GM18907 (cell line): ENCODE measurements around the gene RBP2.
"Not testable (repeated sequence)": the region's sequence is repeated elsewhere in the genome, so short reads cannot be mapped to it uniquely, and the experiment has no call there.

ENCODE experiments used
- ATAC-seq: cut with Tn5 transposase; IDR thresholded peaks from one replicate; pipeline ENCODE4 v1.9.1; 2021; ENCODE audit warnings: mild to moderate bottlenecking, moderate library complexity; ENCODE audit not compliant: unreplicated experiment

RBP2 gene

DNA sequence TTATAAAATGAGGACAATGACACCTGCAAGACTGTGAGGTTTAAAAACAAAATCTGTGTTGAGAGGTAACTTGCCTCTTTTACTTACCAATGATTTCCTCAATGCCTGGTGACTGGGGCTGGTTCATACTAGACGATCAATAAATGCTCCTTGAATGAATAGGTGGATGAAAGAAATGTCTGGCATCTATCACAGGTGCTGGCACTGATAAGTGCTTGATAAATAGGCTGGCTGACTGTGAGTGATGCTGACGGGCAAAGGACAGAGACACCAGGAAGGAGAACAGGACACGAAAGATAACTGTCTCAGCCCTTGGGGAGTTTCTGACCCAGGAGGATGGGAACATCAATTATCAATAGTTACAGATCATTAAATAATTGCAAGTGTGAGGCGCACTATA lies 31.9 kb downstream of the RBP2 start:
- no peak for ATAC-seq

DNA sequence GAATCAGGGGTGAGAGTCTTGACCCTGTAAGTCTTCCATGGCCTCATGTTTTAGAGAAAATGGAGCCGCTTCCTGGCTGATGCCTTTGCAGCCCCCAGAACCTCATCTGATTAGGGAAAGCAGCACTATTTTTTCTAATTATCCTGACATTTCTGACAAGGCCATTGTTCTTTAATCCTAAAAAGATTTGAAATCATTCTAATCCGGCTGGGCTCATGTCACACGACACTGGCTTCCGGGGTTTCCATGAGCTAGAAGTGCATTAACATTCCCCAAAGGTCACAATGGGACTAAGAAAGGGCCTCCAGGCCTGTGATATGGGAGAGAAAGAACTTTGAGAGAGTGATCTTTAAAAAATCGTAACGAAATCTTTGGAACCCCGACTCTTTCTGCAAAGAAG lies 33.1 kb downstream of the RBP2 start:
- ATAC-seq = no peak

DNA sequence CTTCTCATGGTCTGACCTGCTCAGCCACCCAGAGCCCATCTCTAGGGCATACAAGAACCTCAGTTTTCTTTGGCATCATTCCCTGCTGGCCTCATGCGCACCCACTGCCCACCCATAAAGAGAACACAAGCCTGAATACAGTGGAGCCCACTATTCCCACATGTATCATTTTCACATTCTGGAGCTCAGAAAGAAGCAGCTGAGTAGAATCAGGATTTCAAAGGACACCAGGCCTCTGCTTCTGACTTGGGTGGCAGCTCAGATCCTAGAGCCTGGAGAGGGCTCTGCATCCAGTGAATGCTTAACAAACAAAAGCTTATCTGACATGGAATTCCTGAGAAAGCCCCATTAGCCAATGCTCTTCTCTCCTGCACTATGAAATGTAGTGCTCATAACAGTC lies 34.7 kb downstream of the RBP2 start:
- no peak for ATAC-seq

DNA sequence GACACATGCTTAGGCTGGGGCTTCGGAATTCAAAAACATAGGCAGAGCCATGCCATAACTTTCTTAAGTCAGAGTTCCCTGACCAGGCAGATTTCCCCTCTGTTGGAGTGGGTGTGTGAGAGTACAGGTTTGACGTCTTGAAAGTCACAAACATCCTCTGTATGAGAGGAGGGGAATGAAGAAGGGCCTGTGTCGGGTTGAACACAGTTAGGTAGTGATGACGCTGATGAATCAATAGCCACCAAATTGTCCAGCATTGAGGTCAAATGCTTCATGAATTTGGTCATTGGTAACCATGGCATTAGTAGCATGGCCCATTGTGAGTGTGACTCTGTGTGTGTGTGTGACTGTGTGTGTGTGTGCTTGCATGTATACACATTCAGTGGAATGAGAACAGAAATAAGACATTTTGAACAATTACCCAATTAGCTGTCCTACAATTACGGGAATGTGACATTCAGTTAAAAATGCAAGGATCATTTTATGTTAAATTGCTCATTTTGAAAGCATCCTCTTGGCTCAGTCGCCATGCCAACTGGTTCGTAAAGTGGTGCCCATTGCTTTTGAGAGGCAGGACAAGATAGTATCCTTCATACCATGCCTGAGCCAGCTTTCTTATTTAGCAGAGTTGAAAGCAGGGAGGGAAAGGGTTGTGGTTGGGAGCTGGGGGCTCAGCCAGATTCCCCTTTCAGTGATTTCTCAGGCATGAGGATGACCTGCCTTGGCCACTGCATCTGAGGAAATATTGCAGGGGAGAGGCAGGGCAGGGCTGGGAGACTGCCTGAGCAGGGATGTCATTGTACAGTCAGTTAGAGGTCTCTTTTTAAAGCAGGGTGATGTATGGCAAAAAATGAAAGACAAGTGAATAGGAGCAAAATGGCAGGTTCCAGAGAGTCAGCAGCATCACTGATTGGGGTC lies 35.4 kb downstream of the RBP2 start:
- no peak for ATAC-seq

DNA sequence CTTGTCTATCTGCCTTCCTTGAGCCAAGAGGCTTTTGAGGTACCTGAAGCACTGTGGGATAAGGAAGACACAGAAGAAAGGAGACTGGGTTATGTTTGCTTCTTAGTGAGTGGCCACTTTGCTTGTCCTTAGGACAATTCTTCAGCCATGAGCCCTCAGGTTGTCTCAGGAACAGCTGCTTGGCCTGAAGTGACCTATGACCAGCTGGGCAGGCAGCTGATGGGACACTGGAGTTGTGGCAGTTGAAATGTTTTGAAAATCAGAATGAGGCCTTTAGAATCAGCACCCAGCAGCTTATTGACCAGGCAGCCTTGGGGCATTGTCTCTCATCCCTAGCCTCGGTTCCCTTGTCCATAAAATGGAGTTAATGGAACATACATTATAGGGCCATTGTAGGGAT lies 37.0 kb downstream of the RBP2 start:
- no peak for ATAC-seq

DNA sequence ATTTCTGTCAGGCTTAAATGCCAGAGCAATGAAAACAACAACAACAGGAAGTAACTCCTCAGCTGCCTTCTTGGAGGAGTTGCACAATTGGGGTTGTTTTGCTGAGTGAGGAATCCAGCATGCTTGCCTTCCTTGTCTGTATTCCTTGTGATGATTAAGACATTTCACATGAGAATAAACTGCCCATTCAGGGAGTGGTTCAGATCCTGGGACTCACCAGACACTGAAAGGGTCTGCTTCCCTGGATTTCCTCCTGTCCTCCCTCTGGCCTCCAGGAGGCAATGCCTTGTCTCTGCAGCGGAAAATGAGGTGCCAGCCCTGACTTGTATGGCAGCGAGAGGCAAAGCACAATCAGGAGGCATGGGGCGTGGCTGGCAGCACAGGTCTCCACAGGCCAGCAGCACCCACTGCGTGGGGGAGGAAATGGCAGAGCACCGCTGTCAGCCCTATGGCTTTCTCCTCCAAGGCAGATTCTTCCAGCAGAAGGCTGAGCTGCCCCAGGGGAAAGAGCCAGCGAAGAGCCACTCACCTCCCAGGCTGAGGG lies 41.5 kb downstream of the RBP2 start:
- ATAC-seq = no peak

DNA sequence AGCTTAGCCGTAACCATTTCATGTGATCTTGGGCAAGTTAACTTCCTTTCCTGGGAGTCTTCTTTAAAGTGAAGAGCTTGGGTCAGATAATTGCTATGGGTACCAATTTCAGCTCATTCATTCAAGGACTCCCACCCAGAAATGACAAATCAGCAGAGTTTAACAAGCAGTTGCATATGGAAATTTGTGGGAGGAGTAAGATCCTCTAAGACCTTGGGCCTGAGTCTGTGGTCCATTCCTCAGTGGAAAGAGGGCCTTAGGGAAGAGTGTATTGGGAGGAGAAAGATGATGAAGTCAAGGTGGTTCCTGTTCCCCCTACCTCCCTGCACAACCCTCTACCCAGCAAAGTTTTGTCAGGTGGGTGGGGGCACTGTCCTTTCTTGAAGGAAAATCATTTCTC lies 42.1 kb downstream of the RBP2 start:
- no peak for ATAC-seq

DNA sequence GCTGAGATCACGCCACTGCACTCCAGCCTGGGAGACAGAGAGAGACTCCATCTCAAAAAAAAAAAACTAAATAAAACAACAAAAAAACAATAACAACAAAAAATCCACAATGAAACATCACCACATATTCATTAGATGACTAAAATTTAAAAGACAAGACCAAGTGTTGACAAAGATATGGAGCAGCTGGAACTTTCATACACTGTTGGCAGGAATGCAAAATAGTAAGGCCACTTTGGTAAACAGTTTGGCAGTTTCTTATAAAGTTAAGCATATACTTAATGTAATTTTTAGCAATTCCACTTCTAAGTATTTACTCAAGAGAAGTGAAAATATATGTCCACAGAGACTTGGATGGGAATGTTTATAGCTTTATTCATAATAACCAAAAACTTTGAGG lies 43.2 kb downstream of the RBP2 start:
- ATAC-seq = no peak

DNA sequence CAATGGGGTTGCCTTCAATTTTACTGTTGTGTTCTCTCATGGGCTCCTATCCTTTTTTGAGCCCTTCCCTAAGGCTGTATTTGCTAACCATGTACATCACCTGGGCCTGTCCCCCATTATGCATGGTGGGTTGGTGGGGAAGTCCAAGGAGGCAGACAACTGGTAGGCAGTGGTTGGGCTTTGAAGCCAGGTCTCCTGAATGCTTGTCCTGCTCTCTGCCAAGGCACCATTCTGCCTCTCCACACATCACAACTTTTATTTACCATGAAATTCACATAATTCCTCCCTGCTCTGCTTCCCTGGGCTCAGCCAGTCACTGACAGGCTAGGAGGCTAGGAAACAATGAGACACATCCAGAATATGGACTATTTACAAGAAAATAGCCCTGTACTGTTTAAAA lies 45.8 kb downstream of the RBP2 start:
- no peak for ATAC-seq

DNA sequence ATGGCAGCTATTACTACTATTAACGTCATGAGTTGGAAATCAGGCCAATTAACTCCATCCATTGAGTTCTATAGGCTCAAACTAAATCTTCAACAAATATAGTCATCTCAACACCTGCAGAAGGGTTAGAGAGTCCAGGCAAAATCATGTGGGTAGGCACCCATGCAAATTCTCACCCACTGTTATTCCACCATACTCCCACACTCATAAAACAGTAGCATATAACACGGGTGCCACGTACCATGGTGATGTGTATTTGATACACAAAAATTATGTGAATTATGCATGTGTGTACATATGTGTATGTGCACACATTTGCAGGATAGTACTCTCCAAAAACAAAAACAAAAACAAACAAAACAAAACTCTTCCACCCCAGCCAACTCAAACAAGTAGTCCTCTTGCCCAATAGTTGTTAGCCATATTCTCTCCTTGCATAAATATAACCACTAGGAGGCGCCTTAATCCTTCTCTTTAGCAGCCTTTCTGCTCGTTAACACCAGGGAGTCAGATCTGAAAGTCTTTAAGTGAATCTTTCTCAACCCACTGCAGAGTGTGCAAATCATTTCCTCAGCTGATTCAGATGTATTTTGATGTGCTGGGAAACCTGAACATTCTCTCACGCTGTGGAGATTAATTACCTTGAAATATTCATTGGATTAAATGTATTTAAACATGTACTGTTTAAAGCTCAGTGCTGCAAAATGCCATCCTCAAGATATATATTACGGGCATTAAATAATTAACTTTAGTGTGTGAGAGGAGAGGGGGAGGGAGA lies 48.8 kb downstream of the RBP2 start:
- ATAC-seq = peak; percentile 74

DNA sequence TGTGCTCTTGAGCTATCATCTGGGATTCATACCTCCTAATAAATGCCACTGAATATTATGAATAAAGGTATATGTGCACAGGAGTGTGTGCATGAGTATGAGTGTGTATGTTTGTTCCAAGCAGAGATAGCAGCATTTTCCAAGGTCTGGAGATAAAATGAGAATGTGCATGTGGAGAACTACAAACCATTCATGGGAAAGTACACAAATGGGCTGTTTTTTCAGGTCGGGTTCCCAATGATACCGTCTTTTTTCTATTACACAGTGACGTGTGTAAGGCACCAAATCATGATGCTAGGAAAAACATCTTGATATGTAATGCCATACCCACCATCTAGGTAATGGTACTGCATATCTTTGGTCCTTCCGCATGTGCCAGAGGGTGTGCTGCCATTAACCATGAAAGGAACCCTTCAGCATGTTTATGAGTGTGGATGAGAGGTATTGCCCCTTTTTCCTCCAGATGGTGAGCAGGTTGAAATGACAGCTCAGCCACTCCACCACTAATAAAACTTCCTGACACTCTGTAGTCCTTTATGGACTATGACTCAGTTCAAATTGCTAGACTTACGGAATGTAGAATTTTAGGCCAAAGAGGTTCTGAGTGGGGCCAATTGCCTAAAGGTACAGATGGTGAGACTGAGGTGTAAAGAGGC lies 50.4 kb downstream of the RBP2 start:
- ATAC-seq = no peak

DNA sequence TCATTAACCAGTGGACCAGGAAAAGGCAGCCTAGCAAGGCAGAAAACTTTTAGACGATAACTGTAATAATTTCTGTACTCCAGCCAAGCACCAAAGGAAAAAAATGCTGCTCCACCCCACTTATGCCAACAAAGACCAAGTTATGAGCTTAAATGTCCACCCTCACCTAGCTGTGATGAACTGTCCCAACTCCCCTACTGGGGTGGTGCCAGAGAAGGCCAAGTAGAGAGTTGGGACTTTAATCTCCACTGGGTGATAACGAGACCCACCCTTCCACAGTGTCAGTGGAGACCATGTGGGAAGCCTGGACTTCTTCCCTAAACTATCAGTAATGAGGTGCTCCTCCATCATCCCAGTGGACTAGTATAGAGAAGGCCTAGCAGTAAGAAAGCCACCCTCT lies 53.1 kb downstream of the RBP2 start:
- ATAC-seq = no peak

DNA sequence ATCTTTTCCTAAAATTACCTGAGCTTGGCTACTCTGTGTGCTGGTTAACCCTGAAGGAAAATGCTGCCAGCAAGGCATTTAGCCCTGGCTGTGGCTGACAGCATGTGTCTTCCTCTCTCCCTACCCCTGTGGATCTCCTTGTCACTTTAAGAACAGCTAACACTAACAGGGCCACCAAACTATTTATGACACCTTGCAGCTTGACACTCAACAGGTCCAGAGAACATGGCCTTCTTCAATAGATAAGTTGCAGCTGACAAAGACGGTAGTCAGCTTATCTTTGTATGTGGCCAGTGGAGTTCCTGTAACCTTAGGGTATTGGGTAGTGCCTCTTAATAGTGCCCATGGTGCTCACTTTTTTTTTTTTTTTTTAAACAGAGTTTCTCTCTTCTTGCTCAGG lies 54.9 kb downstream of the RBP2 start:
- no peak for ATAC-seq

DNA sequence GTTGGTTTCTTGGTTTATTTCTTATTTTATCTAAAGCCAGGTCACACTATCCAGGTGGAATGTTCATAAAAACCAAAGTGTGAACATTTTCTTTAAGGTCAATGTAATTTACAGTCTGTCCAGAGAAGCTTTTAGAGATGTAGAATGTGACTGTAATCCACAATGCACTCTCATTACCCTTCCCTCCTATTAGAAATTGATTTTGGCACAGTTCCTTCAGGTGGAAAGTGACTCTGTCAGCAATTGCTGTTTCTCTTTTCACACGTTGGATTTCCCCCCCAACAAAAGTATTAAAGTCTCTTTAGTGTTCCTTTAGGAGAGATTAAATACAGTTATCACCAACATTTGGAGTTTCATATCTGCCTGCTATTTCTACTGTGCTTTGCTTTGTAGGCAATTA lies 55.3 kb downstream of the RBP2 start:
- no peak for ATAC-seq

DNA sequence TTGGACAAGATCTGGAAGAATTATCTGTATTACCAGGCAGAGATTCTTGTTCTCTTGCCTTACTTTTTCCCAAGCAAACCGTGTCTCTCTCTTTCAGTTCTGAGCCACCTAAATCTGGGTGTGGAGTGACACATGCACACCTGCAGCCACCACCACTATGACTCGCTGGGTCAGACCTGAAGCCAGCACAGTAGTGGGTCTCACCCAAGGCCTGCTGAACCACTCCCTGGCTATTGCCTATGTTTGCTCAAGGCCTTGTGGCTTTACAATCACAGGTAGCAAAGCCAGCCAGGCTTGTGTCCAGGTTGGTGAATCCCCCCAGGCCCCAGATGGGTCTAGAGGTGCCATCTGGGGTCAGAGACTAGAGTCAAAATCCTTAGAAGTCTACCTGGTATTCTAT lies 58.2 kb downstream of the RBP2 start:
- ATAC-seq = no peak

DNA sequence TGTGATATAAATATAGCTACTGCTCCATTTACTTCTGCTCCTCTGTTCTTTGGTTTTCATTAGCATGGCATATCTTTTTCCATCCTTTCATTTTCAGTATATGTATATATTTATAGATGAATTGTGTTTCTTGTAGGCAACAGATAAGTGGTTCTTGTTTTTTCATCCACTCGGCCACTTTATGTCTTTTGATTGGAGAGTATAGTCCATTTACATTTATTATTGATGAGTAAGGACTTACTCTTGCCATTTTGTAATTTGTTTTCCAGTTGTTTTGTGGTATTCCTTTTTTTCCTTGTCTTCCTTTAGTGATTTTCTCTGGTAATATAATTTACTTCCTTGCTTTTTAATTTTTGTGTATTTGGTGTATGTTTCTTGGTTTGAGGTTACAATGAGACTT lies 60.0 kb downstream of the RBP2 start:
- ATAC-seq = no peak

DNA sequence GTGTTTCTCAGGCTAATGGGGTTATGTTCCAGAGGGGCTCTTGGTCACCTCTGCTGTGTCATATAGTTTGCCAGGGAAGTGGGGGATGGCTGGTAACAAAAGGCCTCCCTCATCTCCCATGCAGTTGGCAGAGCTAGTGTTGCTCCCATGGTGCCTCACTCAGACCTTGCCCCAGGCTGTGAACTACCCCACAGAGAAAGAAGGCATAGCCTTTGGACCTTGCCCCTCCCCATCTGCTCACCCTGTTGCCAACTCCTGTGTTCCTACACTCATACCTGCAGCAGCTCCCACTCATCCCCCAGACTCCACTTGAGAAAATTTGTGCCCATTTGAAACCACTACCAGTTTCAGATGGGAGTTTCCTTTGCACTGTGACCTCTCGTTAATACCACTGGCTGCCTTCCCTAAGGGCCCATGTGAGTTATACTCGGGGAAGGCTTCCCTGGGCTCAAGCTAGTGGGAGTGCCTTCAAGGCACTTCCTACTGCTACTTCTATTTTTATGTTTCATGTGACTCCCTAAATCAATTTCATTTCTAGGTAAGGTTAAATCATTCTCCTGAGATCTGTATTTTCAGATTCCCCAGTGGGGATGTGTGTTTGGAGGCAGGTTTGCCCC lies 61.6 kb downstream of the RBP2 start:
- no peak for ATAC-seq

DNA sequence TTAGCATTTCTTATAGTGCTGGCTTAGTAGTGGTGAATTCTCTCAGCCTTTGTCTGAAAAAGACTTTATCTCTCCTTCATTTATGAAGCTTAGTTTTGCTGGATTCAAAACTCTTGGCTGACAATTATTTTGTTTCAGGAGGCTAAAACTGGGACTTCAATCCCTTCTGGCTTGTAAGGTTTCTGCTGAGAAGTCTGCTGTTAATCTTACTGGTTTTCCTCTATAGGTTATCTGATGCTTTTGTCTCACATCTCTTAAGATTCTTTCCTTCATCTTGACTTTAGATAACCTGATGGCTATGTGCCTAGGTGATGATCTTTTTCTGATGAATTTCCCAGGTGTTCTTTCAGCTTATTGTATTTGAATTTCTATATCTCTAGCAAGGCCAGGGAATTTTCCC lies 63.4 kb downstream of the RBP2 start:
- ATAC-seq = not testable (repeated sequence)
